H1 (cell line): ENCODE measurements around the gene L3MBTL4. TPM values are rescaled to one million over a fixed set of nuclear protein-coding genes. Genes with fewer than 3 reads are reported as not detected.

Experiments used
- CTCF ChIA-PET: fragments of 300-600 bp; sonication (Branson Sonifier 250); formaldehyde crosslinking; loops from one replicate; lab custom pipeline; 2021; ENCODE audit not compliant: partially characterized antibody; lab: Charles Lee
- POLR2A ChIA-PET: fragments of 300-600 bp; sonication (Branson Sonifier 250); formaldehyde crosslinking; loops from one replicate; lab custom pipeline; 2021; ENCODE audit warnings: inconsistent platforms; ENCODE audit not compliant: partially characterized antibody; lab: Charles Lee
- DNase-seq, 2 experiments: peaks; one replicate each; pipeline versions ENCODE4 v3.0.0 to v3.0.0-alpha.2; 2010 to 2022; ENCODE audit warnings: low spot score in 2 of 2, low read depth in 1 of 2, mixed read lengths in 1 of 2
- FAIRE-seq: peaks from 2 replicates; lab custom pipeline; 2011; peaks lifted over from hg19 to GRCh38; lab: Jason Lieb, UNC
- H2AFZ ChIP-seq: 2 replicates; pipeline ENCODE4 v1.8.1; 2012; ENCODE audit warnings: low read length, inconsistent platforms
- H2AK5ac ChIP-seq: 2 replicates; pipeline ENCODE4 v1.6.1; 2013; ENCODE audit warnings: low read depth, low read length
- H2BK120ac ChIP-seq: replicated peaks from 2 replicates; pipeline ENCODE3; 2013; ENCODE audit warnings: low read depth, low read length, inconsistent platforms
- H2BK12ac ChIP-seq: 2 replicates; pipeline ENCODE4 v1.6.1; 2013; ENCODE audit warnings: low read depth, low read length
- H2BK15ac ChIP-seq: 2 replicates; pipeline ENCODE4 v1.6.1; 2013; ENCODE audit warnings: low read length
- H2BK20ac ChIP-seq: 2 replicates; pipeline ENCODE4 v1.6.1; 2013; ENCODE audit warnings: low read length
- H2BK5ac ChIP-seq: 2 replicates; pipeline ENCODE4 v1.6.1; 2013; ENCODE audit warnings: low read depth, low read length
- H3K14ac ChIP-seq: 2 replicates; pipeline ENCODE4 v1.6.1; 2013; ENCODE audit warnings: inconsistent platforms; ENCODE audit not compliant: insufficient read length
- H3K18ac ChIP-seq: 2 replicates; pipeline ENCODE4 v1.6.1; 2013; ENCODE audit warnings: low read length; ENCODE audit errors: extremely low read depth
- H3K23ac ChIP-seq: 2 replicates; pipeline ENCODE4 v1.6.1; 2013; ENCODE audit warnings: inconsistent platforms; ENCODE audit not compliant: insufficient read length
- H3K23me2 ChIP-seq: 2 replicates; pipeline ENCODE4 v1.6.1; 2013; ENCODE audit warnings: low read depth, low read length
- H3K27ac ChIP-seq: 2 replicates; pipeline ENCODE4 v1.6.1; 2011; ENCODE audit warnings: low read depth, low read length, inconsistent platforms
- H3K27me3 ChIP-seq, 4 experiments: replicated peaks in 1 of 4; 1 replicate in 1 of 4; 2 replicates in 3 of 4; pipeline versions ENCODE4 v1.6.1 to v1.8.1; 2011 to 2013; ENCODE audit warnings: low read length in 3 of 4, mild to moderate bottlenecking in 3 of 4, inconsistent platforms in 2 of 4, mixed read lengths in 2 of 4, moderate library complexity in 1 of 4; ENCODE audit not compliant: control insufficient read depth in 3 of 4, insufficient read depth in 3 of 4; ENCODE audit errors: extremely low read depth in 1 of 4
- H3K36me3 ChIP-seq, 4 experiments: 2 replicates each; pipeline versions ENCODE4 v1.6.1 to v1.8.1; 2011 to 2013; ENCODE audit warnings: mild to moderate bottlenecking in 4 of 4, low read length in 3 of 4, moderate library complexity in 2 of 4, control low read depth in 1 of 4, inconsistent platforms in 1 of 4; ENCODE audit not compliant: insufficient read depth in 4 of 4, control insufficient read depth in 2 of 4
- H3K4ac ChIP-seq: replicated peaks from 2 replicates; pipeline ENCODE3; 2013; ENCODE audit warnings: low read length, low read depth, mixed read lengths, inconsistent platforms; ENCODE audit not compliant: insufficient read length
- H3K4me1 ChIP-seq, 4 experiments: replicated peaks in 1 of 4; 1 replicate in 1 of 4; 2 replicates in 3 of 4; pipeline versions ENCODE4 v1.6.1 to v1.8.1; 2011 to 2013; ENCODE audit warnings: low read length in 3 of 4, inconsistent platforms in 2 of 4, mixed read lengths in 1 of 4; ENCODE audit not compliant: insufficient read depth in 4 of 4, control insufficient read depth in 3 of 4
- H3K4me2 ChIP-seq, 2 experiments: 2 replicates each; pipeline versions ENCODE4 v1.6.1 to v1.8.1; 2011 to 2013; ENCODE audit warnings: low read depth in 2 of 2, low read length in 2 of 2, control low read depth in 1 of 2, inconsistent platforms in 1 of 2, mild to moderate bottlenecking in 1 of 2; ENCODE audit not compliant: insufficient read depth in 1 of 2
- H3K4me3 ChIP-seq, 4 experiments: fragments of 200-600, 300-600 bp in 1 of 4; sonication (generic), shearing (Covaris generic), sonication (Bioruptor Twin) in 1 of 4; 2 replicates each; pipeline versions ENCODE4 v1.5.1 to v1.8.1; 2011 to 2016; ENCODE audit warnings: low read length in 4 of 4, low read depth in 3 of 4, control low read depth in 2 of 4, inconsistent platforms in 2 of 4, mild to moderate bottlenecking in 2 of 4, mixed read lengths in 1 of 4, moderate library complexity in 1 of 4; ENCODE audit not compliant: insufficient read depth in 2 of 4; ENCODE audit errors: extremely low read depth in 1 of 4
- H3K56ac ChIP-seq: replicated peaks from 2 replicates; pipeline ENCODE3; 2013; ENCODE audit warnings: low read depth, mild to moderate bottlenecking, mixed read lengths, low read length, inconsistent platforms; ENCODE audit not compliant: insufficient read length
- H3K79me1 ChIP-seq: 2 replicates; pipeline ENCODE4 v1.6.1; 2013; ENCODE audit warnings: low read depth, low read length, control low read depth
- H3K79me2 ChIP-seq, 2 experiments: 2 replicates each; pipeline versions ENCODE4 v1.6.1 to v1.8.1; 2012 to 2013; ENCODE audit warnings: low read length in 2 of 2, mild to moderate bottlenecking in 2 of 2, inconsistent platforms in 1 of 2; ENCODE audit not compliant: insufficient read depth in 2 of 2, control insufficient read depth in 1 of 2
- H3K9ac ChIP-seq, 4 experiments: replicated peaks in 1 of 4; 1 replicate in 1 of 4; 2 replicates in 3 of 4; pipeline versions ENCODE4 v1.6.1 to v1.8.1; 2011 to 2013; ENCODE audit warnings: low read depth in 3 of 4, low read length in 3 of 4, control low read depth in 2 of 4, mild to moderate bottlenecking in 2 of 4, moderate library complexity in 2 of 4, inconsistent platforms in 1 of 4; ENCODE audit errors: extremely low read depth in 1 of 4
- H3K9me3 ChIP-seq, 2 experiments: 2 replicates each; pipeline versions ENCODE4 v1.6.1 to v1.8.1; 2012 to 2013; ENCODE audit warnings: mild to moderate bottlenecking in 2 of 2, moderate library complexity in 2 of 2, control low read depth in 1 of 2, inconsistent platforms in 1 of 2, low read depth in 1 of 2, low read length in 1 of 2, mixed read lengths in 1 of 2; ENCODE audit not compliant: insufficient read depth in 2 of 2
- H4K20me1 ChIP-seq, 2 experiments: replicated peaks in 1 of 2; 2 replicates each; pipeline versions ENCODE3 to v1.8.1; 2011 to 2013; ENCODE audit warnings: inconsistent platforms in 2 of 2, low read length in 2 of 2, mild to moderate bottlenecking in 1 of 2; ENCODE audit not compliant: insufficient read depth in 2 of 2, control insufficient read depth in 1 of 2
- H4K5ac ChIP-seq: 2 replicates; pipeline ENCODE4 v1.6.1; 2013; ENCODE audit warnings: low read length, low read depth, mixed read lengths, inconsistent platforms; ENCODE audit not compliant: insufficient read length
- H4K8ac ChIP-seq: 2 replicates; pipeline ENCODE4 v1.8.0; 2013; ENCODE audit warnings: mild to moderate bottlenecking, moderate library complexity, low read length, inconsistent platforms; ENCODE audit not compliant: insufficient read depth; ENCODE audit errors: extremely low read depth
- H4K91ac ChIP-seq: replicated peaks from 2 replicates; pipeline ENCODE3; 2013; ENCODE audit warnings: low read length, mixed read lengths, inconsistent platforms; ENCODE audit not compliant: insufficient read length
- ATF3 ChIP-seq: IDR thresholded peaks from 2 replicates; pipeline ENCODE4 v1.6.1; 2011; ENCODE audit warnings: low read depth, mild to moderate bottlenecking, low read length; ENCODE audit not compliant: insufficient read depth
- BCL11A ChIP-seq, 2 experiments: IDR thresholded peaks; one replicate each; pipeline ENCODE4 v1.6.1; 2011; ENCODE audit warnings: low read depth in 2 of 2, low read length in 2 of 2, mild to moderate bottlenecking in 2 of 2
- BRCA1 ChIP-seq: IDR thresholded peaks from 2 replicates; pipeline ENCODE4 v1.6.1; 2012; ENCODE audit warnings: low read depth, low read length, improper control_type of control experiment
- CHD1 ChIP-seq: IDR thresholded peaks from 2 replicates; pipeline ENCODE4 v1.6.1; 2012; ENCODE audit warnings: low read depth, low read length, improper control_type of control experiment
- EZH2 ChIP-seq: fragments of 200-600 bp; sonication (generic); IDR thresholded peaks from 2 replicates; pipeline ENCODE4 v1.7.1; 2012; ENCODE audit warnings: low read depth, mild to moderate bottlenecking, moderate library complexity, low read length, inconsistent platforms; ENCODE audit not compliant: severe bottlenecking
- GABPA ChIP-seq: IDR thresholded peaks from 2 replicates; pipeline ENCODE4 v1.6.1; 2011; ENCODE audit warnings: mild to moderate bottlenecking, low read length, moderate library complexity, borderline replicate concordance; ENCODE audit not compliant: insufficient read depth
- HDAC2 ChIP-seq, 2 experiments: fragments of 300-600 bp in 1 of 2; sonication (generic) in 1 of 2; IDR thresholded peaks; 2 replicates each; pipeline ENCODE4 v1.6.1; 2011 to 2012; ENCODE audit warnings: low read depth in 2 of 2, low read length in 2 of 2, mild to moderate bottlenecking in 2 of 2, moderate library complexity in 2 of 2, borderline replicate concordance in 1 of 2, inconsistent platforms in 1 of 2
- HDAC6 ChIP-seq: IDR thresholded peaks from one replicate; pipeline ENCODE4 v1.7.1; 2012; ENCODE audit warnings: low read depth, mild to moderate bottlenecking, inconsistent platforms, low read length, moderate library complexity
- POU5F1 ChIP-seq: IDR thresholded peaks from 2 replicates; pipeline ENCODE4 v1.6.1; 2011; ENCODE audit warnings: low read depth, mild to moderate bottlenecking, low read length, moderate library complexity
- RBBP5 ChIP-seq: IDR thresholded peaks from 2 replicates; pipeline ENCODE4 v1.7.1; 2012; ENCODE audit warnings: low read depth, mild to moderate bottlenecking, inconsistent platforms, low read length, moderate library complexity, borderline replicate concordance
- RFX5 ChIP-seq: IDR thresholded peaks from 2 replicates; pipeline ENCODE4 v1.6.1; 2011; ENCODE audit warnings: low read depth, low read length, improper control_type of control experiment, borderline replicate concordance
- RXRA ChIP-seq: IDR thresholded peaks from 2 replicates; pipeline ENCODE4 v1.6.1; 2011; ENCODE audit warnings: low read depth, mild to moderate bottlenecking, low read length, moderate library complexity; ENCODE audit not compliant: insufficient read depth
- TAF7 ChIP-seq: optimal IDR thresholded peaks from 2 replicates; pipeline ENCODE3; 2011; ENCODE audit warnings: low read depth, mild to moderate bottlenecking, inconsistent platforms, low read length, moderate library complexity, borderline replicate concordance
- WGBS, 2 experiments: shearing (Covaris generic) in 1 of 2; methylation state at CpG; one replicate each; pipeline versions ENCODE4 v1.1.6 to v1.1.7; 2013 to 2015; ENCODE audit warnings: low lambda C conversion rate in 2 of 2, mixed read lengths in 2 of 2, inconsistent platforms in 1 of 2, low coverage in 1 of 2, missing lambda C conversion rate in 1 of 2; ENCODE audit not compliant: insufficient replicate concordance in 2 of 2, insufficient coverage in 1 of 2, insufficient read length in 1 of 2; ENCODE audit errors: extremely low coverage in 1 of 2, missing lambda C conversion rate in 1 of 2; 5-methylcytosine and 5-hydroxymethylcytosine counted together
- polyA plus RNA-seq, 7 experiments: library from polyadenylated mRNA; depleted of rRNA in 3 of 7; stranded (reverse) in 5 of 7; unstranded in 2 of 7; fragments of >200 nt in 5 of 7; fragments of 200-250 nt in 2 of 7; gene quantifications; 1 replicate in 5 of 7; 2 replicates in 1 of 7; 4 replicates in 1 of 7; pipeline versions ENCODE4 v1.2.1 to v1.2.3, GENCODE V29; 2011 to 2013; ENCODE audit warnings: missing spikeins in 2 of 7, mixed read lengths in 2 of 7
- total RNA-seq: library from RNA; stranded (reverse); fragmentation: NEBNext Ultra II Directional; extraction: Animal tissue kit (Norgen Biotek cat#: 25700); gene quantifications from 2 replicates; pipeline ENCODE4 v1.2.1, GENCODE V29; 2021

The L3MBTL4 gene
- total and polyA plus RNA-seq, 2 of the 8 experiments (the other 6 are each of a cell fraction or from before 2014, with no cell fraction given) = 1.0 to 2.1 TPM

- Histone ChIP-seq H3K9me3 (no peaks in the 10 kb centered on the region), H4K8ac (no peak overlapping the region), H3K4me2 (no peak overlapping the region), H3K4me1 (no peaks in the 10 kb centered on the region), H2AFZ (no peak overlapping the region), H4K20me1 (no peaks in the 10 kb centered on the region), H2BK20ac (no peak overlapping the region), H3K79me1 (no peaks in the 10 kb centered on the region), H3K4ac (no peak overlapping the region), H3K56ac (no peak overlapping the region), H2BK5ac (no peak overlapping the region), H4K5ac (no peak overlapping the region), H3K4me3 (no peak overlapping the region), H2BK120ac (no peak overlapping the region), H3K9ac (no peak overlapping the region), H2AK5ac (no peak overlapping the region), H4K91ac (no peak overlapping the region), H3K79me2 (no peaks in the 10 kb centered on the region), H3K14ac (no peak overlapping the region), H2BK15ac (no peak overlapping the region), H3K23ac (no peak overlapping the region), H3K27me3 (no peaks in the 10 kb centered on the region), H3K27ac (no peak overlapping the region), H3K23me2 (no peaks in the 10 kb centered on the region), H3K36me3 (no peaks in the 10 kb centered on the region), H3K18ac (no peak overlapping the region)
- DNase-seq = no peak
- POLR2A ChIA-PET = no interaction called here
- TF ChIP-seq EZH2 (no peak), RBBP5 (no peak), ATF3 (no peak), HDAC2 (IDR thresholded peaks at IDR 0.05; ENCODE audit: borderline replicate concordance in 1 of 2, low read depth in 2 of 2, low read length in 2 of 2) (no peak), RXRA (no peak), RFX5 (no peak), GABPA (no peak), CHD1 (no peak), POU5F1 (no peak), TAF7 (no peak), HDAC6 (no peak), BRCA1 (no peak), BCL11A (IDR thresholded peaks at IDR 0.05; ENCODE audit: low read depth in 2 of 2, low read length in 2 of 2) (no peak)
- TF ChIP-seq, all 59 proteins: peak for 0
- H2BK12ac ChIP-seq = no peak overlapping the region
- WGBS, 2 experiments = 86% methylated on average over 3 of the region's 3 CpGs; no CpG with 5 or more reads in 1 of the 2 experiments
- CTCF ChIA-PET = no interaction called here
- FAIRE-seq = no peak
These were observed 410.6 kb downstream of the L3MBTL4 start for GRCh38 chr18:6004119-6004518.
